Dendritic cell treated with granulocyte-macrophage colony-stimulating factor and Interleukin-4, amounts not matched to agents 40 ng/mL and 50 ng/mL, for 4 days (primary cell): Measurements from ENCODE around the gene JPT2.

Experiments used
- H3K27ac Mint-ChIP-seq: one replicate; pipeline ENCODE4 v1.8.0; 2022; ENCODE audit warnings: mild to moderate bottlenecking, mixed read lengths
- H3K27me3 Mint-ChIP-seq: one replicate; pipeline ENCODE4 v1.8.0; 2022; ENCODE audit warnings: mild to moderate bottlenecking, mixed read lengths
- H3K36me3 Mint-ChIP-seq: one replicate; pipeline ENCODE4 v1.8.0; 2022; ENCODE audit warnings: low read depth, mixed read lengths
- H3K4me1 Mint-ChIP-seq: one replicate; pipeline ENCODE4 v1.8.0; 2022; ENCODE audit warnings: low read depth, mixed read lengths
- H3K4me3 Mint-ChIP-seq: one replicate; pipeline ENCODE4 v1.8.0; 2022; ENCODE audit warnings: mild to moderate bottlenecking, moderate library complexity, mixed read lengths
- H3K9me3 Mint-ChIP-seq: one replicate; pipeline ENCODE4 v1.8.0; 2022; ENCODE audit warnings: mixed read lengths
- intact Hi-C: fragments of 100-400 bp; cut with micrococcal nuclease; formaldehyde crosslinking; loops from one replicate; pipeline ENCODE4 v1.15.0; 2022

Gene JPT2

GRCh38 chr16:1674751-1675664, 3.1 kb upstream of the JPT2 start:
- no peak overlapping the region for H3K27ac Mint-ChIP-seq
- H3K9me3 Mint-ChIP-seq, result no peaks in the 10 kb centered on the region
- no peak overlapping the region for H3K4me3 Mint-ChIP-seq
- intact Hi-C loops, result no loop called here
- no peaks in the 10 kb centered on the region for H3K27me3 Mint-ChIP-seq
- peaks cover 62% of the 10 kb centered on the region for H3K36me3 Mint-ChIP-seq
- peaks cover 18% of the 10 kb centered on the region for H3K4me1 Mint-ChIP-seq

GRCh38 chr16:1676661-1677060, 1.4 kb upstream of the JPT2 start:
- H3K4me3 Mint-ChIP-seq, result no peak overlapping the region
- intact Hi-C loops, result no loop called here
- no peaks in the 10 kb centered on the region for H3K27me3 Mint-ChIP-seq
- no peaks in the 10 kb centered on the region for H3K9me3 Mint-ChIP-seq
- H3K4me1 Mint-ChIP-seq, result peaks cover 23% of the 10 kb centered on the region
- H3K36me3 Mint-ChIP-seq, result peaks cover 51% of the 10 kb centered on the region
- H3K27ac Mint-ChIP-seq, result no peak overlapping the region

- intact Hi-C loops, result no loop called here
- Mint-ChIP-seq H3K4me3 (no peak overlapping the region), H3K36me3 (peaks cover 45% of the 10 kb centered on the region), H3K27me3 (no peaks in the 10 kb centered on the region), H3K9me3 (no peaks in the 10 kb centered on the region), H3K4me1 (peaks cover 23% of the 10 kb centered on the region), H3K27ac (no peak overlapping the region)
These were observed 740 bp upstream of the JPT2 start for GRCh38 chr16:1677339-1677738.

GRCh38 chr16:1678500-1679098, 520 bp downstream of the JPT2 start:
- H3K36me3 Mint-ChIP-seq, result peaks cover 37% of the 10 kb centered on the region
- H3K4me3 Mint-ChIP-seq, result peak overlapping the region; percentile 90
- H3K27ac Mint-ChIP-seq, result peak overlapping the region; percentile 80
- peaks cover 23% of the 10 kb centered on the region for H3K4me1 Mint-ChIP-seq
- H3K27me3 Mint-ChIP-seq, result no peaks in the 10 kb centered on the region
- intact Hi-C loops, result no loop called here
- H3K9me3 Mint-ChIP-seq, result no peaks in the 10 kb centered on the region

GRCh38 chr16:1680361-1680760, 2.3 kb downstream of the JPT2 start:
- intact Hi-C loops, result no loop called here
- Mint-ChIP-seq H3K4me3 (no peak overlapping the region), H3K36me3 (peaks cover 33% of the 10 kb centered on the region), H3K4me1 (peaks cover 20% of the 10 kb centered on the region), H3K27me3 (no peaks in the 10 kb centered on the region), H3K9me3 (no peaks in the 10 kb centered on the region), H3K27ac (no peak overlapping the region)

GRCh38 chr16:1681032-1681431, 3.0 kb downstream of the JPT2 start:
- H3K27ac Mint-ChIP-seq, result no peak overlapping the region
- H3K4me3 Mint-ChIP-seq, result no peak overlapping the region
- H3K9me3 Mint-ChIP-seq, result no peaks in the 10 kb centered on the region
- intact Hi-C loops, result no loop called here
- H3K4me1 Mint-ChIP-seq, result peaks cover 18% of the 10 kb centered on the region
- H3K27me3 Mint-ChIP-seq, result no peaks in the 10 kb centered on the region
- peaks cover 33% of the 10 kb centered on the region for H3K36me3 Mint-ChIP-seq

GRCh38 chr16:1687427-1688316, 9.6 kb downstream of the JPT2 start:
- no peaks in the 10 kb centered on the region for H3K27me3 Mint-ChIP-seq
- intact Hi-C loops, result loop anchor here (2.0 kb wide), 1 partner anchor 63 kb away; no protein-coding TSS in a partner anchor
- peaks cover 88% of the 10 kb centered on the region for H3K36me3 Mint-ChIP-seq
- no peak overlapping the region for H3K27ac Mint-ChIP-seq
- H3K9me3 Mint-ChIP-seq, result no peaks in the 10 kb centered on the region
- H3K4me1 Mint-ChIP-seq, result no peaks in the 10 kb centered on the region
- H3K4me3 Mint-ChIP-seq, result no peak overlapping the region

GRCh38 chr16:1688807-1689560, 10.9 kb downstream of the JPT2 start:
- Mint-ChIP-seq H3K9me3 (no peaks in the 10 kb centered on the region), H3K27ac (no peak overlapping the region), H3K4me3 (no peak overlapping the region), H3K4me1 (no peaks in the 10 kb centered on the region), H3K27me3 (no peaks in the 10 kb centered on the region), H3K36me3 (peaks cover 92% of the 10 kb centered on the region)
- intact Hi-C loops, result loop anchor here (2.0 kb wide), 1 partner anchor 64 kb away; no protein-coding TSS in a partner anchor

GRCh38 chr16:1689853-1690252, 11.8 kb downstream of the JPT2 start:
- intact Hi-C loops, result loop anchor here (2.0 kb wide), 1 partner anchor 65 kb away; no protein-coding TSS in a partner anchor
- Mint-ChIP-seq H3K4me3 (no peak overlapping the region), H3K36me3 (peaks cover 93% of the 10 kb centered on the region), H3K4me1 (no peaks in the 10 kb centered on the region), H3K27me3 (no peaks in the 10 kb centered on the region), H3K27ac (no peak overlapping the region), H3K9me3 (no peaks in the 10 kb centered on the region)

- Mint-ChIP-seq H3K4me3 (no peak overlapping the region), H3K4me1 (no peaks in the 10 kb centered on the region), H3K36me3 (peaks cover 97% of the 10 kb centered on the region), H3K9me3 (no peaks in the 10 kb centered on the region), H3K27me3 (no peaks in the 10 kb centered on the region), H3K27ac (no peak overlapping the region)
- intact Hi-C loops, result no loop called here
These were observed 12.7 kb downstream of the JPT2 start for GRCh38 chr16:1690810-1691209.

- Mint-ChIP-seq H3K4me3 (no peak overlapping the region), H3K27ac (no peak overlapping the region), H3K4me1 (no peaks in the 10 kb centered on the region), H3K27me3 (no peaks in the 10 kb centered on the region), H3K9me3 (no peaks in the 10 kb centered on the region), H3K36me3 (peaks cover 97% of the 10 kb centered on the region)
- intact Hi-C loops, result no loop called here
These were observed 13.2 kb downstream of the JPT2 start for GRCh38 chr16:1691276-1691675.

GRCh38 chr16:1691956-1692355, 13.9 kb downstream of the JPT2 start:
- Mint-ChIP-seq H3K4me3 (no peak overlapping the region), H3K9me3 (no peaks in the 10 kb centered on the region), H3K36me3 (peaks cover 97% of the 10 kb centered on the region), H3K4me1 (no peaks in the 10 kb centered on the region), H3K27ac (no peak overlapping the region), H3K27me3 (no peaks in the 10 kb centered on the region)
- intact Hi-C loops, result no loop called here

- H3K36me3 Mint-ChIP-seq, result peaks cover 100% of the 10 kb centered on the region
- H3K9me3 Mint-ChIP-seq, result no peaks in the 10 kb centered on the region
- no peaks in the 10 kb centered on the region for H3K27me3 Mint-ChIP-seq
- no peak overlapping the region for H3K27ac Mint-ChIP-seq
- H3K4me3 Mint-ChIP-seq, result no peak overlapping the region
- intact Hi-C loops, result no loop called here
- no peaks in the 10 kb centered on the region for H3K4me1 Mint-ChIP-seq
These were observed 18.8 kb downstream of the JPT2 start for GRCh38 chr16:1696863-1697262.
